ENCODE measurements around the gene BNC2.

DNA sequence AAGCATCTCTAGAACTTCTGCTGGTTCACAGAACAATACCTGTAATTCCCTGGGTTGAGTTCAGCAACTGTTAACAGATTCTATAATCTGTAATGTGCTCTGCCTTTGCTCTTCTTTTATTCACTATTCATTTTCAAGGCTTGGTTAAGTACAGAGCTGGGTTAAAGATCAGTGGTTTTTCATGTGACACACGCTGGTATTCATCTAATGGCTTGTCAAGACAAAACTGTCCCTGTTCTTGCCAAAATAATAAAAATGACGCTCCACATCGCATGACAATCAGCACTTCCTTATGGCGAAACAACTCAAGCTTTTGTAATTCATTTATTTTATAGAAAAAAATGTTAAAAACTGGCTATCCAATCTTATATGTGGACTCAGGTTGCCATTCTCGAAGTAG, 137.9 kb downstream of the BNC2 start:
- TF ChIP-seq EZH2 (IDR thresholded peaks at IDR 0.05; ENCODE audit: insufficient read depth, low read length) (no peak), CTCF (IDR thresholded peaks at IDR 0.05; ENCODE audit: insufficient read depth, low read depth, low read length) (no peak)

Measured in astrocyte (in vitro differentiated cells and primary cell).